GM12865 (cell line): ENCODE data around the gene NAIF1.
"Not testable (repeated sequence)": the region's sequence is repeated elsewhere in the genome, so short reads cannot be mapped to it uniquely, and the experiment has no call there.

Experiments
- DNase-seq: peaks from one replicate; pipeline ENCODE4 v3.0.0; 2010; ENCODE audit warnings: low read depth
- H3K4me3 ChIP-seq: 2 replicates; pipeline ENCODE4 v1.5.1; 2011; ENCODE audit warnings: mild to moderate bottlenecking, low read depth, low read length, control low read depth
- CTCF ChIP-seq: IDR thresholded peaks from 2 replicates; pipeline ENCODE4 v1.5.1; 2011; ENCODE audit warnings: low read length, control low read depth, low read depth, inconsistent platforms; ENCODE audit not compliant: insufficient read depth; ENCODE audit errors: missing control alignments

Gene NAIF1

GRCh38 chr9:128047231-128047630, 19.9 kb downstream of the NAIF1 start:
- H3K4me3 ChIP-seq = no peak overlapping the region
- no peak for DNase-seq
- no peak for TF ChIP-seq CTCF

- no peak overlapping the region for H3K4me3 ChIP-seq
- DNase-seq = no peak
- TF ChIP-seq CTCF = no peak
Measured at GRCh38 chr9:128045831-128046230, 21.3 kb downstream of the NAIF1 start.

- not testable (repeated sequence) for DNase-seq, H3K4me3 ChIP-seq
Measured at GRCh38 chr9:128045409-128045808, 21.7 kb downstream of the NAIF1 start.

- no peak for DNase-seq
- H3K4me3 ChIP-seq = no peak overlapping the region
- TF ChIP-seq CTCF = no peak
Measured at GRCh38 chr9:128043467-128043868, 23.7 kb downstream of the NAIF1 start.

- DNase-seq = no peak
- TF ChIP-seq CTCF = no peak
- H3K4me3 ChIP-seq = no peak overlapping the region
Measured at GRCh38 chr9:128042043-128042442, 25.1 kb downstream of the NAIF1 start.

GRCh38 chr9:128040783-128041182, 26.3 kb downstream of the NAIF1 start:
- DNase-seq = not testable (repeated sequence)

GRCh38 chr9:128036522-128036921, 30.6 kb downstream of the NAIF1 start:
- H3K4me3 ChIP-seq, DNase-seq: not testable (repeated sequence)

More at GRCh38 chr9:128040783-128041182, 26.3 kb downstream of the NAIF1 start:
- not testable (repeated sequence) for H3K4me3 ChIP-seq

GRCh38 chr9:128034821-128035652, 32.1 kb downstream of the NAIF1 start:
- peak; percentile 79 for TF ChIP-seq CTCF
- no peak overlapping the region for H3K4me3 ChIP-seq
- peak; percentile 89 for DNase-seq

GRCh38 chr9:128033609-128034008, 33.5 kb downstream of the NAIF1 start:
- TF ChIP-seq CTCF = no peak
- peak; percentile 27 for DNase-seq
- no peak overlapping the region for H3K4me3 ChIP-seq
